Testis (tissue), 2 donors: Measurements from ENCODE around the gene RNF223.

Experiments
- CTCF ChIP-seq, 3 experiments: fragments of 450-650 bp in 2 of 3; fragments of 200-600 bp in 1 of 3; sonication (generic) in 1 of 3; IDR thresholded peaks; one replicate each; pipeline ENCODE4 v1.5.1; 2016 to 2019; ENCODE audit warnings: antibody characterized with exemption in 3 of 3, mild to moderate bottlenecking in 2 of 3, moderate library complexity in 1 of 3
- POLR2A ChIP-seq: fragments of 450-650 bp; IDR thresholded peaks from one replicate; pipeline ENCODE4 v1.6.1; 2017; ENCODE audit warnings: antibody characterized with exemption, mild to moderate bottlenecking, moderate library complexity

GRCh38 chr1:1049318-1050165 is 24.6 kb downstream of the RNF223 start:
- TF ChIP-seq CTCF (IDR thresholded peaks at IDR 0.05) = no peak
- no peak for TF ChIP-seq POLR2A
